ENCODE results near the gene ZNF276.

- no peak for TF ChIP-seq POLR2A (IDR thresholded peaks at IDR 0.05)
- TF ChIP-seq, protein P1, sequence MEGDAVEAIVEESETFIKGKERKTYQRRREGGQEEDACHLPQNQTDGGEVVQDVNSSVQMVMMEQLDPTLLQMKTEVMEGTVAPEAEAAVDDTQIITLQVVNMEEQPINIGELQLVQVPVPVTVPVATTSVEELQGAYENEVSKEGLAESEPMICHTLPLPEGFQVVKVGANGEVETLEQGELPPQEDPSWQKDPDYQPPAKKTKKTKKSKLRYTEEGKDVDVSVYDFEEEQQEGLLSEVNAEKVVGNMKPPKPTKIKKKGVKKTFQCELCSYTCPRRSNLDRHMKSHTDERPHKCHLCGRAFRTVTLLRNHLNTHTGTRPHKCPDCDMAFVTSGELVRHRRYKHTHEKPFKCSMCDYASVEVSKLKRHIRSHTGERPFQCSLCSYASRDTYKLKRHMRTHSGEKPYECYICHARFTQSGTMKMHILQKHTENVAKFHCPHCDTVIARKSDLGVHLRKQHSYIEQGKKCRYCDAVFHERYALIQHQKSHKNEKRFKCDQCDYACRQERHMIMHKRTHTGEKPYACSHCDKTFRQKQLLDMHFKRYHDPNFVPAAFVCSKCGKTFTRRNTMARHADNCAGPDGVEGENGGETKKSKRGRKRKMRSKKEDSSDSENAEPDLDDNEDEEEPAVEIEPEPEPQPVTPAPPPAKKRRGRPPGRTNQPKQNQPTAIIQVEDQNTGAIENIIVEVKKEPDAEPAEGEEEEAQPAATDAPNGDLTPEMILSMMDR (IDR thresholded peaks at IDR 0.05): no peak
These were observed 17.1 kb upstream of the ZNF276 start for GRCh38 chr16:89704281-89704680.
